ENCODE results near the gene PTCH2. TPM values are rescaled to one million over a fixed set of nuclear protein-coding genes. Genes with fewer than 3 reads are reported as not detected.
"Not testable (repeated sequence)": the region's sequence is repeated elsewhere in the genome, so short reads cannot be mapped to it uniquely, and the experiment has no call there.

The PTCH2 gene
- total and polyA plus RNA-seq, 5 donors from 2014 or later, result 0.05 to 0.94 (median 0.13) TPM; not detected in 2

DNA sequence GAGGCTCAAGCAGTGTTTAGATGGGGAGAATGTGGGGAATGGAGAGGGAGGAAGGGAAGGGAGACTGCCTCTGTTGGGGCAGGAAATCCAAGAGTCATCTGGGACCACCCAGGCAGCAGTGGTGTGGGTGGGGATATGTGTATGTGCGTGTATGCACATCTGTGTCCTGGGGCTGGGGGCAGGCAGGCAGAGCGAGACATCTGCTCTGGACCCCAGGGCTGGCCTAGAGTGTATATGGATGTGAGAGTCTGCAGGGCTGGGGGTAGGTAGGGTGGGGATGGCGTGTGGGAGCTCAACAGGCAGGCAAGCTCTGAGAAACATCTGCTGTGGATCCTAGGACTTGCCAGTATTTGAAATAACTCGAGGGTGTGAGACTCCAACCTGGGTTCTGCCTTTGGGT lies 3.5 kb downstream of the PTCH2 start:
- H3K4me1 ChIP-seq (ENCODE audit: control insufficient read depth, insufficient read depth, low read length, poor library complexity, severe bottlenecking), result peaks cover 18% of the 10 kb centered on the region
- Mint-ChIP-seq H3K27me3 (peaks cover 31% of the 10 kb centered on the region), H3K4me1 (peaks cover 7 to 21% (median 12%) of the 10 kb centered on the region in 4 donors), H3K36me3 (peaks cover 4% of the 10 kb centered on the region), H3K27ac (no peak overlapping the region), H3K4me3 (no peak overlapping the region), H3K9me3 (peaks cover 0 to 3% (median 0%) of the 10 kb centered on the region in 7 donors)
- H3K27ac ChIP-seq (ENCODE audit: insufficient read depth, low read length, poor library complexity, severe bottlenecking), result no peak overlapping the region
- no peaks in the 10 kb centered on the region for H3K36me3 ChIP-seq (ENCODE audit: control insufficient read depth, insufficient read depth, low read length)
- peaks cover 7% of the 10 kb centered on the region for H3K27me3 ChIP-seq (ENCODE audit: control insufficient read depth, insufficient read depth, low read length)
- no peaks in the 10 kb centered on the region for H3K9me3 ChIP-seq (ENCODE audit: control insufficient read depth in 2 of 2, low read length in 2 of 2)
- no peak overlapping the region for H3K4me3 ChIP-seq (ENCODE audit: low read depth, low read length)
- ATAC-seq (ENCODE audit: low read depth in 2 of 2) (no peak), DNase-seq (no peak)

DNA sequence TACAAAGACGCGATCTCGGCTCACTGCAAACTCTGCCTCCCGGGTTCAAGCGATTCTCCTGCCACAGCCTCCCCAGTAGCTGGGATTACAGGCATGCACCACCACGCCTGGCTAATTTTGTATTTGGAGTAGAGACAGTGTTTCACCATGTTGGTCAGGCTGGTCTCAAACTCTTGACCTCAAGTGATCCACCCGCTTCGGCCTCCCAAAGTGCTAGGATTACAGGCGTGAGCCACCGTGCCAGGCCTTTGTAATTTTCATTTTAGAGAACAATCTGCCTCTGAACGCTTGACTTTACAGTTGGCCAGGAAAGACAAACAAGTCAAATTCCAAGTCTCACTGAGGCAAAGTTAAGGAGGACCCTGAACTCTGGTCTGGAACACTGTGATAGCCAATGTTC lies 4.8 kb downstream of the PTCH2 start:
- H3K9me3 Mint-ChIP-seq; H3K9me3 ChIP-seq (ENCODE audit: control insufficient read depth in 2 of 2, low read length in 2 of 2); H3K36me3 ChIP-seq (ENCODE audit: control insufficient read depth, insufficient read depth, low read length); H3K4me3 Mint-ChIP-seq; H3K36me3 Mint-ChIP-seq; H3K27me3 ChIP-seq (ENCODE audit: control insufficient read depth, insufficient read depth, low read length); H3K4me3 ChIP-seq (ENCODE audit: low read depth, low read length); DNase-seq; ATAC-seq (ENCODE audit: low read depth in 2 of 2); H3K27ac Mint-ChIP-seq; H3K27ac ChIP-seq (ENCODE audit: insufficient read depth, low read length, poor library complexity, severe bottlenecking): not testable (repeated sequence)
- Mint-ChIP-seq H3K4me1 (peaks cover 7 to 19% (median 12%) of the 10 kb centered on the region in 4 donors), H3K27me3 (peaks cover 21% of the 10 kb centered on the region)
- H3K4me1 ChIP-seq (ENCODE audit: control insufficient read depth, insufficient read depth, low read length, poor library complexity, severe bottlenecking), result peaks cover 16% of the 10 kb centered on the region

DNA sequence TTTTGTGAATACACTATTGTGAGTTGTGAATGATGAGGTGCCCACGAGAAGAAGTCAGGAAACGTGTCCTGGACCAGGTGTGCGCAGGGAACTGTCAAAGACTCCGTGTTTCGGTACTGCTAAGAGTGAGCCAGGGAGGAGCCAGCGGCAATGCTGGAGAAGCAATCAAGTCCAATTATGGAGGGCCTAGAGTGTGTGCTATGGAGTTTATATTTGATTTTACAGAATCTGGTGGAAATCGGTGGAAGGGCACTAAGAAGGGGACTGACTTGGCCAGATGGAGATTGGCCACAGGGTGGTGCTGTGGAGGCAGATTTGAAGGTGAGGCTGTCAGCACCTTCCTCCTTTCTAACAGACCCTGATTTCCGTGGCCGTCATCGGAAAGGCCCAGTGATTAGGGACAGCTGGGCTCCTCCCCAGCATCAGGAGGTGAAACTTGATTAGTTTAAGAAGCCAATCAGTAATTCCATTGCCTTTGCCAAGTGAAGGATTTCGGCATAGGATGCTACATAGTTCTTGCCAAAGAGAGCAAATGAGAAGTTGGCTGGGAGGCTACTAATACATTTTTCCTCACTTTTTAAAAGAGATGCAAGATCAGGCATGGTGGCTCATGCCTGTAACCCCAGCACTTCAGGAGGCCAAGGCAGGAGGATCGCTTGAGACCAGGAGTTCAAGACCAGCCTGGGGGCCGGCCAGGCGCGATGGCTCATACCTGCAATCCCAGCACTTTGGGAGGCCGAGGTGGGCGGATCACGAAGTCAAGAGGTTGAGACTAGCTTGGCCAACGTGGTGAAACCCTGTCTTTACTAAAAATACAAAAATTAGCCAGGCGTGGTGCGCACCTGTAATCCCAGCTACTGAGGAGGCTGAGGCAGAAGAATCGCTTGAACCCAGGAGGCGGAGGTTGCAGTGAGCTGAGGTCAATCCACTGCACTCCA lies 7.0 kb downstream of the PTCH2 start:
- peak overlapping the region; percentile 64 for H3K4me3 ChIP-seq (ENCODE audit: low read depth, low read length)

DNA sequence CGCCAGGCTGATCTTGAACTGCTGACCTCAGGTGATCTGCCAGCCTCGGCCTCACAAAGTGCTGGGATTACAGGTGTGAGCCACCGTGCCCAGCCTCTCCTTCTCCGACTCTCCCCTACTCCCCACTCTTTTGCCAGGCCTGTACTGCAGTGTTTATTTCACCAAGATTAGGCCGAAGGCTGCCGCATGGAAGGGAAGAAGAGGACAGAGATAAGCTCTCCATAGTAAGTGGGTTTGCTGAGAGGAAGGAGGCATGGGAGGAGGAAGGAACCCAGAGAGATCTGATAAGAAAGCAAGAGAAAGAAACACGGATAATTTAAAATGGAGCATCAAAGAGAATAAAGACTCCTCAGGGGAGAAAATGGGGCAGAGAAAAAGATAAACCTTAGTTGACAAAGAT lies 8.7 kb downstream of the PTCH2 start:
- H3K36me3 Mint-ChIP-seq, result no peaks in the 10 kb centered on the region
- H3K27ac Mint-ChIP-seq, result peak overlapping the region in 1 of 3 donors; percentile 18
- H3K4me3 Mint-ChIP-seq, result no peak overlapping the region
- H3K27me3 Mint-ChIP-seq, result no peaks in the 10 kb centered on the region
- no peak overlapping the region for H3K27ac ChIP-seq (ENCODE audit: insufficient read depth, low read length, poor library complexity, severe bottlenecking)
- H3K4me3 ChIP-seq (ENCODE audit: low read depth, low read length), result no peak overlapping the region
- H3K36me3 ChIP-seq (ENCODE audit: control insufficient read depth, insufficient read depth, low read length), result no peaks in the 10 kb centered on the region
- ATAC-seq (ENCODE audit: low read depth in 2 of 2), result no peak
- DNase-seq, result no peak
- no peaks in the 10 kb centered on the region for H3K27me3 ChIP-seq (ENCODE audit: control insufficient read depth, insufficient read depth, low read length)
- no peaks in the 10 kb centered on the region for H3K9me3 Mint-ChIP-seq
- no peaks in the 10 kb centered on the region for H3K9me3 ChIP-seq (ENCODE audit: control insufficient read depth in 2 of 2, low read length in 2 of 2)
- peaks cover 7 to 10% (median 7%) of the 10 kb centered on the region in 4 donors for H3K4me1 Mint-ChIP-seq
- H3K4me1 ChIP-seq (ENCODE audit: control insufficient read depth, insufficient read depth, low read length, poor library complexity, severe bottlenecking), result peaks cover 6% of the 10 kb centered on the region

More for the DNA sequence above, 7.0 kb downstream of the PTCH2 start:
- H3K36me3 Mint-ChIP-seq, result peaks cover under 1% of the 10 kb centered on the region
- peak; percentile 70 to 91 (median 79) for DNase-seq
- H3K9me3 Mint-ChIP-seq, result peaks cover 0 to 2% (median 0%) of the 10 kb centered on the region in 7 donors
- peaks cover 7 to 10% (median 7%) of the 10 kb centered on the region in 4 donors for H3K4me1 Mint-ChIP-seq
- Histone ChIP-seq H3K9me3 (ENCODE audit: control insufficient read depth in 2 of 2, low read length in 2 of 2) (no peaks in the 10 kb centered on the region), H3K4me1 (ENCODE audit: control insufficient read depth, insufficient read depth, low read length, poor library complexity, severe bottlenecking) (peaks cover 6% of the 10 kb centered on the region), H3K27me3 (ENCODE audit: control insufficient read depth, insufficient read depth, low read length) (no peaks in the 10 kb centered on the region), H3K36me3 (ENCODE audit: control insufficient read depth, insufficient read depth, low read length) (no peaks in the 10 kb centered on the region), H3K27ac (ENCODE audit: insufficient read depth, low read length, poor library complexity, severe bottlenecking) (no peak overlapping the region)
- peak overlapping the region in 3 of 4 donors; percentile 1 to 67 (median 40) for H3K4me3 Mint-ChIP-seq
- peak overlapping the region in 2 of 3 donors; percentile 72 to 77 for H3K27ac Mint-ChIP-seq
- peak; percentile 89 to 94 for ATAC-seq (ENCODE audit: low read depth in 2 of 2)
- peaks cover 4% of the 10 kb centered on the region for H3K27me3 Mint-ChIP-seq

DNA sequence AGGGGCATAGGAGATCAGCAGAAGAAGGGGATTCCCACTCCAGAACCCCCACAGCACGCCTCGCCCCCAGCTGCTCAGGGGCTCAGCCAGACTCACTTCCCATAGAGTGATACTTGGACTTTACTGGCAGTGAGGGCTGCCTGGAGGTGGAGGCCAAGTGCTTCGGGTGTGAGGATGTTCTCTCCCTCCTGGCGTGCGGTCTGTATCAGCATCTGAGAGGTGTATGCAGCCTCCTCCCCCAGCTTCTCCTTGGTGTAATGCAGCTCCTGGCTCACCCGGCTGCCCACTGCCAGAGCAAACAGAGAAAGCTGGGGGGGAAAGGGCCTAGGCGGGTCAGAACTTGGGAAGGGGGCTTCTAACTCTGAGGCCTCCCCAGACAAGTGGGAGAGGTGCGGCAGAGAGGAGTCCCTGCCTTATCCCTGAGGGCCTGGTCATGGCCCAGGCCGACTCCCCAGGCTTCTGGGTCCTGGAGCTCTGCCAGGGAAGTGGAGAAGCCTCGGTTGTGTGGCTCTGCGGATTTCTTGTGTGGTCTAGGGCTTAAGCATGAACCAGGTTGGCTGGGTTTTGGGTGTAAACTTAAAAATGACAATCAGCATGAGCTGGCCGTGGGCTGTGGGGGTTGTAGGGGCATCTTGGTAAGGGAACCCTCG lies 10.9 kb downstream of the PTCH2 start:
- no peak overlapping the region for H3K27ac Mint-ChIP-seq
- H3K27me3 Mint-ChIP-seq, result no peaks in the 10 kb centered on the region
- Histone ChIP-seq H3K9me3 (ENCODE audit: control insufficient read depth in 2 of 2, low read length in 2 of 2) (no peaks in the 10 kb centered on the region), H3K4me3 (ENCODE audit: low read depth, low read length) (no peak overlapping the region), H3K27me3 (ENCODE audit: control insufficient read depth, insufficient read depth, low read length) (no peaks in the 10 kb centered on the region), H3K36me3 (ENCODE audit: control insufficient read depth, insufficient read depth, low read length) (no peaks in the 10 kb centered on the region), H3K4me1 (ENCODE audit: control insufficient read depth, insufficient read depth, low read length, poor library complexity, severe bottlenecking) (peaks cover 6% of the 10 kb centered on the region), H3K27ac (ENCODE audit: insufficient read depth, low read length, poor library complexity, severe bottlenecking) (no peak overlapping the region)
- H3K9me3 Mint-ChIP-seq, result no peaks in the 10 kb centered on the region
- no peaks in the 10 kb centered on the region for H3K36me3 Mint-ChIP-seq
- H3K4me1 Mint-ChIP-seq, result peaks cover 7 to 10% (median 7%) of the 10 kb centered on the region in 4 donors
- ATAC-seq (ENCODE audit: low read depth in 2 of 2) (no peak), DNase-seq (no peak)
- no peak overlapping the region for H3K4me3 Mint-ChIP-seq

DNA sequence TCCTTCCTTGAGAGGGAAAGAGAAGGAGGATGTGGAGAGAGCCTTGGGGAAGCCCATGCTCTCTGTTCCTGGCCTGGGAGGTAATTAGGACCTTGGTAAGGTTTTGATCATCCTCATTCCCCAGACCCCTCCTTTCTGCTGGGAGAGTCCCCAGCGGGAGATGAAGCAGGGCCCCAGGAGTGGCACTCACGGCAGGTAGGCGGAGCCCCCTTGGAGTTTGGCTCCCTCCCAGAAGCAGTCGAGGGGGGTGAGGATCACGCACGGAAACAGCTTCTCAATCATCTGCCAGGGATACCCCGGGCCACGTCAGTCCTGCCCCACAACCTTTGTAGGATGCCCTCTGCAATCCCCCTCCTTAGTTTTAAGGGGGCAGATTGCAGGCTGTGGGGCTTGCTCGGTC lies 11.5 kb downstream of the PTCH2 start:
- ATAC-seq (ENCODE audit: low read depth in 2 of 2) (no peak), DNase-seq (no peak)
- no peaks in the 10 kb centered on the region for H3K9me3 ChIP-seq (ENCODE audit: control insufficient read depth in 2 of 2, low read length in 2 of 2)
- H3K27ac Mint-ChIP-seq, result no peak overlapping the region
- H3K27me3 Mint-ChIP-seq, result no peaks in the 10 kb centered on the region
- H3K9me3 Mint-ChIP-seq, result no peaks in the 10 kb centered on the region
- no peak overlapping the region for H3K27ac ChIP-seq (ENCODE audit: insufficient read depth, low read length, poor library complexity, severe bottlenecking)
- peaks cover 7 to 8% (median 7%) of the 10 kb centered on the region in 4 donors for H3K4me1 Mint-ChIP-seq
- no peak overlapping the region for H3K4me3 ChIP-seq (ENCODE audit: low read depth, low read length)
- no peaks in the 10 kb centered on the region for H3K36me3 ChIP-seq (ENCODE audit: control insufficient read depth, insufficient read depth, low read length)
- no peak overlapping the region for H3K4me3 Mint-ChIP-seq
- H3K27me3 ChIP-seq (ENCODE audit: control insufficient read depth, insufficient read depth, low read length), result no peaks in the 10 kb centered on the region
- peaks cover 6% of the 10 kb centered on the region for H3K4me1 ChIP-seq (ENCODE audit: control insufficient read depth, insufficient read depth, low read length, poor library complexity, severe bottlenecking)
- H3K36me3 Mint-ChIP-seq, result no peaks in the 10 kb centered on the region

DNA sequence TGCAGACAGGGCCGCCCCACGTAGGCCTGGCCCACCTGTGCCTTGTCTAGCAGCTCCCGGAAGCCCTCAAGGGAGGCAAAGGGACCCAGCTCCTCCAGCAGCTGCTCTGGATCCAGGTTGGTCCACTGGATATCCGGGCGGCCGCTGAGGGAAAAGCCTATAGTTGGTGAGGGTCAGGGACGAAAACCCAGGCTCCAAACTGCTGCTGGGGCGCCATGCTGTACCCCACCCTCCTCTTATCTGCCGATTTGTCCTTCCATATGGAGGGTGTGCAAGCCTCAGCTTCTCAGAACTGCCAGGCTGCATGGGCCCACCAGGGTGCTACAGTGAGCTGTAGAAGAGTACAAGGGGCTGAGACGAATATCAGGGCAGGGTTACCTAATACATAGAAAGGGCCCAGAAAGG lies 12.2 kb downstream of the PTCH2 start:
- Histone ChIP-seq H3K4me1 (ENCODE audit: control insufficient read depth, insufficient read depth, low read length, poor library complexity, severe bottlenecking) (peaks cover 4% of the 10 kb centered on the region), H3K27ac (ENCODE audit: insufficient read depth, low read length, poor library complexity, severe bottlenecking) (no peak overlapping the region), H3K4me3 (ENCODE audit: low read depth, low read length) (no peak overlapping the region), H3K9me3 (ENCODE audit: control insufficient read depth in 2 of 2, low read length in 2 of 2) (no peaks in the 10 kb centered on the region), H3K27me3 (ENCODE audit: control insufficient read depth, insufficient read depth, low read length) (no peaks in the 10 kb centered on the region), H3K36me3 (ENCODE audit: control insufficient read depth, insufficient read depth, low read length) (no peaks in the 10 kb centered on the region)
- Mint-ChIP-seq H3K27me3 (no peaks in the 10 kb centered on the region), H3K9me3 (no peaks in the 10 kb centered on the region), H3K4me1 (peaks cover 4 to 5% (median 4%) of the 10 kb centered on the region in 4 donors), H3K36me3 (no peaks in the 10 kb centered on the region), H3K4me3 (no peak overlapping the region), H3K27ac (peak overlapping the region in 1 of 3 donors; percentile 36)
- no peak for DNase-seq
- ATAC-seq (ENCODE audit: low read depth in 2 of 2), result no peak

All from CD4-positive, CD25-positive, alpha-beta regulatory T cell (primary cell).